PC-9 (cell line): ENCODE data around the gene C1QTNF12. TPM values are rescaled to one million over a fixed set of nuclear protein-coding genes. Genes with fewer than 3 reads are reported as not detected.
A peak's percentile ranks its signal among the peaks of the same experiment; 100 is the strongest.

Experiments used
- BruUV-seq: library from RNA; stranded (reverse); fragments of 400-500 nt; replicated peaks from 2 replicates; lab custom pipeline; 2021; lab: Mats Ljungman, UMichigan
- CTCF ChIA-PET: fragments of 300-600 bp; sonication (Branson Sonifier 250); formaldehyde crosslinking; loops from one replicate; lab custom pipeline; 2022; ENCODE audit warnings: antibody characterized with exemption; lab: Charles Lee
- POLR2A ChIA-PET: fragments of 300-600 bp; sonication (Branson Sonifier 250); formaldehyde crosslinking; loops from one replicate; lab custom pipeline; 2022; ENCODE audit warnings: antibody characterized with exemption; ENCODE audit not compliant: unreplicated experiment; lab: Charles Lee
- DNase-seq, 2 experiments: peaks; one replicate each; pipeline versions ENCODE4 v3.0.0 to v3.0.0-alpha.2; 2015 to 2022; ENCODE audit warnings: mixed read lengths in 1 of 2
- H2AFZ ChIP-seq: fragments of 200-600 bp; sonication (generic); 2 replicates; pipeline ENCODE4 v1.8.1; 2017; ENCODE audit warnings: antibody characterized with exemption
- H3F3A ChIP-seq: fragments of 200-600 bp; sonication (generic); 2 replicates; pipeline ENCODE4 v1.8.1; 2017; ENCODE audit warnings: antibody characterized with exemption, mild to moderate bottlenecking, low read depth; ENCODE audit not compliant: insufficient read depth
- H3K27ac ChIP-seq: fragments of 200-600 bp; sonication (generic); 2 replicates; pipeline ENCODE4 v1.6.1; 2016; ENCODE audit warnings: mixed run types
- H3K27me3 ChIP-seq: fragments of 200-600 bp; sonication (generic); 2 replicates; pipeline ENCODE4 v1.6.1; 2016; ENCODE audit warnings: low read depth, mixed run types; ENCODE audit not compliant: insufficient read depth
- H3K36me3 ChIP-seq: fragments of 200-600 bp; sonication (generic); 2 replicates; pipeline ENCODE4 v1.6.1; 2016; ENCODE audit warnings: low read depth, mixed run types
- H3K4me1 ChIP-seq: fragments of 200-600 bp; sonication (generic); replicated peaks from 2 replicates; pipeline ENCODE4 v1.6.1; 2016; ENCODE audit warnings: mixed run types; ENCODE audit not compliant: insufficient read depth
- H3K4me2 ChIP-seq: fragments of 200-600 bp; sonication (generic); 2 replicates; pipeline ENCODE4 v1.6.1; 2017; ENCODE audit warnings: mixed run types
- H3K4me3 ChIP-seq: fragments of 200-600 bp; sonication (generic); 2 replicates; pipeline ENCODE4 v1.6.1; 2016; ENCODE audit warnings: mixed run types
- H3K79me2 ChIP-seq: fragments of 200-600 bp; sonication (generic); 2 replicates; pipeline ENCODE4 v1.6.1; 2017; ENCODE audit warnings: low read depth, mixed run types
- H3K9me2 ChIP-seq: fragments of 200-600 bp; sonication (generic); 2 replicates; pipeline ENCODE4 v1.8.1; 2017; ENCODE audit warnings: mild to moderate bottlenecking; ENCODE audit not compliant: insufficient read depth
- H3K9me3 ChIP-seq: fragments of 200-600 bp; sonication (generic); 2 replicates; pipeline ENCODE4 v1.8.1; 2016; ENCODE audit warnings: low read depth; ENCODE audit not compliant: insufficient read depth
- H4K20me1 ChIP-seq: fragments of 200-600 bp; sonication (generic); 2 replicates; pipeline ENCODE4 v1.8.1; 2017; ENCODE audit not compliant: insufficient read depth
- EZH2 ChIP-seq: fragments of 200-600 bp; sonication (generic); IDR thresholded peaks from 2 replicates; pipeline ENCODE4 v1.8.0; 2017; ENCODE audit warnings: antibody characterized with exemption, low read depth
- intact Hi-C: fragments of 100-400 bp; cut with micrococcal nuclease; formaldehyde crosslinking; loops from one replicate; pipeline ENCODE4 v1.10.0; 2022; ENCODE audit not compliant: unreplicated experiment
- total RNA-seq: library from RNA; stranded (reverse); gene quantifications from 2 replicates; pipeline ENCODE4 v1.2.3, GENCODE V29; 2021
- TF ChIP-seq, protein P1 (sequence below): fragments of 200-600 bp; sonication (generic); conservative IDR thresholded peaks from 2 replicates; pipeline ENCODE4 v1.6.1; 2017; ENCODE audit warnings: mixed run types, antibody characterized with exemption, mild to moderate bottlenecking, moderate library complexity

The C1QTNF12 gene
- total RNA-seq, 1 experiment from 2014 or later = 5.2 TPM

DNA sequence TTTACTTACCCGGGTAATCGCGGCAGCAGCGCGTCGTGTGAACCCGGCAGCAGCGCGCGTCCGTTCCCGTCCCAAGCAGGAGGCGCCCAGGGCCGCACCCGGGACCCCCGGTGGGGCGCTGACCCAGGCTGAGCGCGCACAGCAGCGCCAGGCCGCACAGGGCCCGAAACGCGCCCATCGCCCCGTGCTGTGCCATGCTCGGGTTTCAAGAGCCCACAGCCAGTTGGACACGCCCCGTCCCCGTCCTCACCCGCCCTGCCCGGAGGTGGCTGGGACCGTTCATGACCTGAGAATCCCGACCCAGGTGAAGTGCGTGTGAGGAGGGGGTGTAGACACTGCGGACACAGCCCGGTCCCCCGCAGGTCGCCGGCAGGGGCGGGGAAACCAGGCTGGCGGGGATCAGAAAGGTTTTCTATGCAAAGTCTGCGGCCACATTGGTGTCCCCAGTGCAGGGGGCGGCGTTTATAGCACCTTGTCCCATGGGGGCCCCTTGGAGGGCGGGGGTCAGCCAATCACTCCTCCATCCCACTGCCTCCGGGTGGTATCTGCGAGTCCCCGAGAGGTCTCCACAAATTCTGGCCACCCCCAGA, 40.1 kb downstream of the C1QTNF12 start, which contains the start of gene TNFRSF18:
Gene TNFRSF18, minus strand, starts transcription at position 217 of the 590 bp plus-strand sequence. Its CDS starts 21 bp downstream, at position 196.
- Histone ChIP-seq H3K79me2 (no peaks in the 10 kb centered on the region), H3K27ac (no peak within 1 kb of the TSS), H3K4me1 (peaks cover 11% of the 10 kb centered on the region), H2AFZ (no peak within 1 kb of the TSS), H3K4me2 (peak within 1 kb of the TSS; percentile 61), H3K4me3 (no peak within 1 kb of the TSS; the same call in 1 of the 2 replicates), H3K27me3 (peaks cover under 1% of the 10 kb centered on the region; the same call in 1 of the 2 replicates), H4K20me1 (no peaks in the 10 kb centered on the region), H3F3A (peaks cover 7% of the 10 kb centered on the region; the same call in 1 of the 2 replicates), H3K9me2 (no peaks in the 10 kb centered on the region), H3K9me3 (no peaks in the 10 kb centered on the region), H3K36me3 (no peaks in the 10 kb centered on the region)
- BruUV-seq = no TSS peak
- CTCF ChIA-PET = interaction anchor here (1.2 kb wide), 1 partner anchor 86 kb away, joined by 3 read pairs; no protein-coding TSS in a partner anchor
- TF ChIP-seq, protein P1, sequence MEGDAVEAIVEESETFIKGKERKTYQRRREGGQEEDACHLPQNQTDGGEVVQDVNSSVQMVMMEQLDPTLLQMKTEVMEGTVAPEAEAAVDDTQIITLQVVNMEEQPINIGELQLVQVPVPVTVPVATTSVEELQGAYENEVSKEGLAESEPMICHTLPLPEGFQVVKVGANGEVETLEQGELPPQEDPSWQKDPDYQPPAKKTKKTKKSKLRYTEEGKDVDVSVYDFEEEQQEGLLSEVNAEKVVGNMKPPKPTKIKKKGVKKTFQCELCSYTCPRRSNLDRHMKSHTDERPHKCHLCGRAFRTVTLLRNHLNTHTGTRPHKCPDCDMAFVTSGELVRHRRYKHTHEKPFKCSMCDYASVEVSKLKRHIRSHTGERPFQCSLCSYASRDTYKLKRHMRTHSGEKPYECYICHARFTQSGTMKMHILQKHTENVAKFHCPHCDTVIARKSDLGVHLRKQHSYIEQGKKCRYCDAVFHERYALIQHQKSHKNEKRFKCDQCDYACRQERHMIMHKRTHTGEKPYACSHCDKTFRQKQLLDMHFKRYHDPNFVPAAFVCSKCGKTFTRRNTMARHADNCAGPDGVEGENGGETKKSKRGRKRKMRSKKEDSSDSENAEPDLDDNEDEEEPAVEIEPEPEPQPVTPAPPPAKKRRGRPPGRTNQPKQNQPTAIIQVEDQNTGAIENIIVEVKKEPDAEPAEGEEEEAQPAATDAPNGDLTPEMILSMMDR = no peak
- TF ChIP-seq EZH2 = no peak
- POLR2A ChIA-PET = no interaction called here
- DNase-seq = peak in 1 of 2 experiments; percentile 72
- intact Hi-C loops = loop anchor here (5.0 kb wide), 1 partner anchor 44 kb away; no protein-coding TSS in a partner anchor

DNA sequence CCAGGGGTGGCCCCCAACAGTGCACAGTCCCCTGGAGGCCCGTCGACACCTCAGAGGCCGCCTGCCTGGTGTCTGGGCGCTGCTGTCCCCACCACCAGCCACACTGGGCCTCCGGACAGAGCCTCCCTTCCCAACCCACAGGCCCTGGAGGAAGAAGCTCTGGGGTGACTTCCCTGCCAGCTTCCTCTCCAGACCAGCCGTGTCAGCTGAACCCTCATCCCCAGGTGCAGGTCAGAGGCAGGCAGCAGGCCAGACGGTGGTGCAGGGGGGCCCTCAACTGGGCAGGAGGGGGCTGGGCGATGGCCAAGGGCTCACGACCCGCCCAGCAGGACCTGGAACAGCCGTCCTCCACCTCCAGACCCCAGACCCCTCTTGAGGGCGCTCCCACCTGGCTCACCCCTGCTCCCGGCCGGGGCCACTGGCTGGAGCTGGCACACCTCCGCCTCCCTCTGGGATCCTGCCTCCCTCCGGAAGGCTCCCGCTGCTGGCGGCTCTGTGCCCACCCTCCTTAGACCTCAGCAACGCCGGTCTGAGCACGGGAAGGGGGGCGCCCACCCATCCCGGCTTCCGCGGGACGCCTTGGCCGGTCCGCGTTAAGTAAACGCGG, 40.6 kb downstream of the C1QTNF12 start:
- BruUV-seq = no TSS peak
- ChIA-PET CTCF (interaction anchor here (1.2 kb wide), 1 partner anchor 85 kb away, joined by 3 read pairs; no protein-coding TSS in a partner anchor), POLR2A (no interaction called here)
- Histone ChIP-seq H3K4me1 (peaks cover 11% of the 10 kb centered on the region), H3K36me3 (no peaks in the 10 kb centered on the region), H3K27me3 (peaks cover 7% of the 10 kb centered on the region; the same call in 1 of the 2 replicates), H3K79me2 (no peaks in the 10 kb centered on the region), H3K9me3 (no peaks in the 10 kb centered on the region), H3K4me2 (peak overlapping the region; percentile 61), H3K9me2 (no peaks in the 10 kb centered on the region), H3K4me3 (no peak overlapping the region; the same call in 1 of the 2 replicates), H2AFZ (no peak overlapping the region), H3F3A (peaks cover 7% of the 10 kb centered on the region; the same call in 1 of the 2 replicates), H3K27ac (no peak overlapping the region), H4K20me1 (no peaks in the 10 kb centered on the region)
- DNase-seq = no peak
- TF ChIP-seq EZH2 = no peak
- TF ChIP-seq, protein P1 = no peak
- intact Hi-C loops = loop anchor here (5.0 kb wide), 1 partner anchor 44 kb away; no protein-coding TSS in a partner anchor

DNA sequence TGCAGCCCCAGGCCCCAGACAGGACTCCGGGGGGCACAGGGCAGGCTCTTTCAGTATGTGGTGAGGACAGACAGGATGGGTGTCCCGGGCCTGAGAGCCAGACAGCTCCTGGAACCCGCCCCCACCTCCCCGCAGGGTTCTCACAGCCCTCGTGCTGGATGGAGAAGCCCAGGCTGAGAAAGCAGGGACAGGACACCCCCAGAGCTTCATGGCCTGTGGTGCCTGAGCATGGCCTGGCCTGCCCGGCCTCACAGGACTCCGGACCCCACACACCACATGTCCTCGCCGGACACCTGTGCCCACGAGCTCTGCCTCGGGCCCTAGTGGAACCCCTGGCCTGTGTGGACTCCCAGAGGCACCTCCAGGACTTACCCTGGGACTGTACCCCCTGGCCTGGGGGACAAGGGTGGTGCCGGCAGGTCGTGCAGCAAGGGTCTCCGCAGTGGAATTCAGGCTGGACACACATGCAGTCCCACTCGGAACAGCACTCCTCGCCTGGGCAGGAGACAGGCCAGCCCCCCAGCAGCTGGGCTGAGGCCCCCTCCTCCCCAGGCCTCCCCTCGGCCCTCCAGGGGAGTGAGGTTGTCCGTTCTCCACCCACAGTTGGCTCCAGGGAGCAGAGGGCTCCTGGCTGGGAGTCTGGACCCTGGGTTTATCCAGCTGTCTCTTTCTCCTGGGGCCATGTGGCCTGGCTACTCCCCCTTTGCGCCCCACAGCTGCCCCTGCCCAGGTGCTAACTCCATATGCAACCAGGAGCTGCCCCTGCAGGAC, 41.3 kb downstream of the C1QTNF12 start:
- H3K27me3 ChIP-seq = peaks cover 13% of the 10 kb centered on the region; the same call in 1 of the 2 replicates

More for the DNA sequence above, 41.3 kb downstream of the C1QTNF12 start:
- H3K9me3 ChIP-seq = no peaks in the 10 kb centered on the region
- no peak overlapping the region for H3K4me2 ChIP-seq
- ChIA-PET POLR2A (no interaction called here), CTCF (no interaction called here)
- no peaks in the 10 kb centered on the region for H3K36me3 ChIP-seq
- TF ChIP-seq, protein P1 = no peak
- TF ChIP-seq EZH2 = no peak
- H3K4me1 ChIP-seq = peaks cover 11% of the 10 kb centered on the region
- intact Hi-C loops = loop anchor here (5.0 kb wide), 1 partner anchor 43 kb away; no protein-coding TSS in a partner anchor
- no TSS peak for BruUV-seq
- no peaks in the 10 kb centered on the region for H3K79me2 ChIP-seq
- no peak overlapping the region for H3K27ac ChIP-seq
- no peak for DNase-seq
- no peaks in the 10 kb centered on the region for H4K20me1 ChIP-seq
- no peak overlapping the region for H3K4me3 ChIP-seq
- no peaks in the 10 kb centered on the region for H3K9me2 ChIP-seq
- peaks cover 7% of the 10 kb centered on the region; the same call in 1 of the 2 replicates for H3F3A ChIP-seq
- H2AFZ ChIP-seq = no peak overlapping the region
